Measurements from ENCODE around the gene MAD2L1BP.

The MAD2L1BP gene

DNA sequence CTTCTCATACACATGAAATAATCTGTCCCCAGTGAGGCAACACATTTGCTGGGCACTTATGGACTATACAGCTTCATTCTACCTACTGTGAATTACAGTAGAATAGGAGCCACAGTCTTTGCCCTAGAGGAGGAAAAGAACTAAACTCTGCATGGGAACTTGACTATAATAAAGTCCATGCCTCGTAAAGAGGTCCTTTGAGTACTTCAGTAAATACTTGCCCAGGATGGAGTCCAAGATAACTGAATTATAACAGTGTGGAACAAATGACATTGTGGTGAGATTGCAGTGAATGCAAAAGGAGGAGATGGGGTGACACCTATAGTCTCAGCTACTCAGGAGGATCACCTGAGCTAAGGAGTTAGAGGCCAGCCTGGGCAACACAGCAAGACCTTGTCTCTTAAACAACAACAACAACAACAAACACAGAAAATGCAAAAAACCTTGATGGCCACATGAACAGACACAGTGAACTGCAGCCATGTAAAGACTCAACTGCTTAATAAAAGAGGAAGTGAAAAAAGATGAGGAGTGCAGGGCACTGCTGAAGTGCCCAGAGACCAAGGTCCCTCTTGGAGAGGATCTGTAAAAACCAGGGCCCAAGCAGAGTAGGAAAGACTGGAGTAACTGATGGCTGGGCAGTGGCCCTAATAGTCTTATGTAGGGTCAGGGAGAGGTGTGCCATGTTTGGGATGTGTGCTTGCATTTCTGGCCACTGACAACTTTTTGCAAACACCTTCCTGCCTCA is 48.2 kb downstream of the MAD2L1BP start:
- peak in 1 of 2 donors; percentile 6 for DNase-seq

DNA sequence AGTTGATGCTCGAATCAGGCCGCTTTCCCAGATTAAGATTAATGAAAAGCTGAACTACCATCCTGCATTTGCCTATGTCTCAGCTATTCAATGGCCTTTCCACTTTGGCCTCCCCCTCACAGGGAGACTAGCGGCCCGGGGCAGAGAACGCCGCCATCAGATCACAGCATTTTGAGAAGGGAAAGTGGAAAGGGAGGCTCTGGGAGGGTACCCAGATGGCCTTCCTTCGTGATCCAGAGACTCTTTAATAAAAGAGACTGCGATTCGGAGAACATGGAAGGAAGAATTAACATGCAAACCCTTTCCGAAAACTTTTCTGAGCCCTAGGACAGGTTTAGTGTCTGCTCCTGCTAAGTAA is 51.4 kb downstream of the MAD2L1BP start:
- no peak for DNase-seq

DNA sequence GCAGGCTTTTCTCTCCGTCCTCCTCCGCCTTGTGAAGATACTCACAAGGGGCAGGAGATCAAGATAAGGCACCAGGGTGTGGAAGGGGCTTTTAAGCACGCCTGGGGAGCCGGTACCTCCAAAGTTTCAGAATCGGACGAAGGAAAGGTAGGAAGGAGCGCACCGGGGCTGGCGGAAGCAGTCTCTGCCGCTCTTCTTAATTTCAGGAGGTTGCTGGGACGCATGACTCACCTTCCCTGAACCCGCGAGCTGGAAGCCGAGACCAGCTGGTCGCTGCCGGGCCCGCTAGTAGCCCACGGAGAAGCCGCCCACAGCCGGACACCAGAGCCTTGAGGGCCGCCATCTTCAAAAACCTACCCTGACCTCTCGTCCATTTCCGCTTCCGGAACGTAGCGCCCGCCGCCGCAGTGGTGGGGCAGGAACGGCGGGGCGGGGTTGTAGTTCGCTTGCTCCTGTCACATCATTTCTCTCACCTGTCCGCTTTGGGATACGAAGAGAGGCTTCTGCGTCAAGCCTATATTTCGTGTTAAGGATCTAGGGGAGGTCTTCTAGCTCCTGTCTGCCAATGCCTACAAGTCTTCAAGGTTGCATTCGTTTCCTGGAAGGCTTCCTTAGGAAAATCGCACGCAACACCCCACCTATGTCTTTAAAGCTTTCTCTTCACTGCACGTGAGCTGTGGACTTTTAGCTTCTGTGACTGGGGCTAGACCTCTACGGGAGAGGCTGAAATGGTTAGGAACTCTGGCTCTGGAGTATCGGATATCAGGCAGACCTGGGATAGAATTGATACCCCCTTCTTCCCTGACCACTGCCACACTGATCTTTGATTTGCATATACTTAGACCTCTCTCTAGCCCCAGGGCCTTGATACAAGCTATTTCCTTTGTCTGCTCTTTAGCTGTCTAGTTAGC is 52.1 kb downstream of the MAD2L1BP start, which contains the start of gene MRPS18A:
TSS of gene MRPS18A (minus strand) at position 355 of the 911 bp plus-strand sequence. CDS start at position 343, 12 bp downstream.
- DNase-seq, result peak; percentile 75 to 77

DNA sequence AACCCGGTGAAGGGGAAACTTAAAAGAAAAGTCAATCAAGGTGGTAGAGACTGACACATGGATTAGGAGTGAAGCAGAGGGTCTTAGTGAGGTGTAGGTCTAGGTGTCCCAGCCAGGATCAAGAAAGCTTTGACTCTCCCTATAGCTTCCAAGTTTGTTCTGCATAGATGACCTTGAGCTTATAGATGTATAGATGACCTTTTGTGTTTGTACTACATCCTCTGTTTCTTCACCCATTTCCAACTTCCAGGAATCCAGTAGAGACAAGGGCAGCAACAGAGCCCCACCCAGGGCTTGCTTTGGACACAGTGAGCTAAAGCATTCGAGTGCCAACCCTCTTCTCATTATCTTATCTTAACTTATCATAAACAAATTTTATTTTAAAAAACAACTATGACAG is 53.8 kb downstream of the MAD2L1BP start:
- no peak for DNase-seq
